NCI-H510A treated with DMSO at 0.1 percent for 48 hours (cell line): ENCODE data around the gene CRIP2.
A peak's percentile ranks its signal among the peaks of the same experiment; 100 is the strongest.

Experiments used
- DNase-seq: peaks from one replicate; lab custom pipeline; 2025; lab: John Stamatoyannopoulos, UW

The CRIP2 gene

GRCh38 chr14:105474483-105475268 is at the start of gene CRIP2:
CRIP2 (plus strand) TSS chr14:105474821; CDS start chr14:105474863, 42 bp downstream.
- peak; percentile 22 for DNase-seq

GRCh38 chr14:105424861-105425260 is 49.8 kb upstream of the CRIP2 start:
- no peak for DNase-seq

GRCh38 chr14:105425823-105426247 is 48.8 kb upstream of the CRIP2 start:
- DNase-seq: no peak

DNA sequence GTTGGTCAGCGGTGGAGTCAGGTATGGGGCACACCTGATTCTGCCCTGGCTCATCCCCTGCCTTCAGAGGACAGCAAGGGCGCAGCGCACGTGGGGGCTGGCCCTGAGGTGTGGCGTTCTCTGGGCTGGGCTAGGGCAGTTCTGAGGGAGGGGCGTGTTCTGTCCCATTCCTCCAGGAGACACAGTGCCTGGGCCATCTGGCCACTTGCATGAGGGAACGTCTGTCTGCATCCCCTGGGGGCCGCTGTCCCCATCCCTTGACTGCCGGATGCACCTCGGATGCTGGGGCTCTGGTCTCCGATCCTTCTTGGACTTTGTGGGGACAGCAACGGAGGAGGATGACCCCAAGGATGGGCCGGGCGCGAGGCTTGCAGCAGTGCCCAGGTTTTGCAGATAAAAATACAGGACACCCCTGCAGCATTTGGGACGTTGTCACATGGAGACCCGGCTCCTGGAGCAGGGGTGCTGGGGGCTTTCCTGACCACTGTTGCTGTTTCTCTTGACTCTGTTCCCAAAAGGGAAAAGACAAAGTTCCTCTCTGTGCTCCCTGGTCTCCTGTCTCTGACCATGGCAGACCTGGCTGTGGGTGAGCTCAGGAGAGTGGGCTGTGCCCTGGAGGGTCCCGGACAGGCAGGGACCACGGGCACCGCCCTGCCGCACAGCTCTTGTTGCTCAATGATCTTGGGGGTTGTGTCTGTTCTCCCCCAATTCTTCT is 48.0 kb upstream of the CRIP2 start:
- no peak for DNase-seq

DNA sequence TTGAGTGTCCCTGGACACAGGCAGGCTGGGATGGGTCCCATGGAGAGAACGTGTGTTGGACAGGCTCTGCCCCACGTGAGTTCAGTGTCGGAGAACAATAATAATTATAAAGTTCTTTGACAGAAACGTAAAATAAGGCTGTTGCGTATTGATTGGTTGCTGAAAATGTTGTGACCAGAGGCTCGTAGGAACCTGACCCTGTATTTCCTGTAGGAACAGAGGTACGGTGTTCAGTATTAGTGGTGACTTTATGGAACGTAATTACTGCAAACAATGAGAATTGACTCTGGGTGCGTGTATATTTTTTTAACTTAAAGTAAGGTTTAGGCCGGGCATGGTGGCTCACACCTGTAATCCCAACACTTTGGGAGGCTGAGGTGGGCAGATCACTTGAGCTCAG is 47.2 kb upstream of the CRIP2 start:
- DNase-seq: no peak

GRCh38 chr14:105427936-105428485 is 46.6 kb upstream of the CRIP2 start:
- no peak for DNase-seq

- DNase-seq: no peak
These were observed 44.6 kb upstream of the CRIP2 start for GRCh38 chr14:105430042-105430441.

DNA sequence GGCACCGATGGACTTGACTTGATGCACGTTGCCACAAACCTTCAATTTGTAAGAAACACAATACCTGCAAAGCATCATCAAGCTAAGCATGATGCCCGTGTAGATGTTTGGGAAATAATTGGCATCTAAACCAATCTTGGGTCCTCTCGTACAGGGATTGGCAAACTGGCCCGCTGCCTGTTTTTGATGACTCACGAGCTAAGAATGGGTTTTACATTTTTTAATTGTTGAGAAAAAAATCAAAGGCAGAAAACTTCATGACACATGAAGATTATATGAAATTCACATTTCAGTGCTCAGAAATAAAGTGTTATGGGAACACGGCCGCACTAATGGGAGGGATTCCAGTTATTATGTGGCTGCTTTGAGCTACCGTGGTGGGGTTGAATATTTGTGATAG is 44.1 kb upstream of the CRIP2 start:
- DNase-seq: no peak

- no peak for DNase-seq
These were observed 43.4 kb upstream of the CRIP2 start for GRCh38 chr14:105431256-105431655.

GRCh38 chr14:105432657-105433056 is 42.0 kb upstream of the CRIP2 start:
- no peak for DNase-seq

GRCh38 chr14:105433161-105433605 is 41.4 kb upstream of the CRIP2 start:
- no peak for DNase-seq

DNA sequence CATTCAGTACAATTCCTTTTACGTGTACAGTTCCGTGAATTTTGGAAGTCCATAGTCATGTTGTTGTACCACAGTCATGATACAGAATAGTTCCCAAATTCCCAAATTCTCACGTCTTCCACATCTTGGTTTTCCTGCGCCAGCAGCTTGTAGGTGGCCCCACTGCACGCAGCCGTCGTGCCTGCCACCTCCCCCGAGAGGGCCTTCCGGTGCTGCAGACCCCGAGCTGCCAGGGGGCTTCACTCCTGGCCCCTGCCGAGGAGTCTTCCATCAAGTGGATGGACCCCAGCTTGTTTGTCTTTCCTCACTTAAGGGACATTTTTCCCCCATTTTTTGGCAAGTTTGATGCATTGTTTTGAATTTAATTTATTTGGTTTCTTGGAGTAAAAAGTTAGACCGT is 38.2 kb upstream of the CRIP2 start:
- DNase-seq: no peak

DNA sequence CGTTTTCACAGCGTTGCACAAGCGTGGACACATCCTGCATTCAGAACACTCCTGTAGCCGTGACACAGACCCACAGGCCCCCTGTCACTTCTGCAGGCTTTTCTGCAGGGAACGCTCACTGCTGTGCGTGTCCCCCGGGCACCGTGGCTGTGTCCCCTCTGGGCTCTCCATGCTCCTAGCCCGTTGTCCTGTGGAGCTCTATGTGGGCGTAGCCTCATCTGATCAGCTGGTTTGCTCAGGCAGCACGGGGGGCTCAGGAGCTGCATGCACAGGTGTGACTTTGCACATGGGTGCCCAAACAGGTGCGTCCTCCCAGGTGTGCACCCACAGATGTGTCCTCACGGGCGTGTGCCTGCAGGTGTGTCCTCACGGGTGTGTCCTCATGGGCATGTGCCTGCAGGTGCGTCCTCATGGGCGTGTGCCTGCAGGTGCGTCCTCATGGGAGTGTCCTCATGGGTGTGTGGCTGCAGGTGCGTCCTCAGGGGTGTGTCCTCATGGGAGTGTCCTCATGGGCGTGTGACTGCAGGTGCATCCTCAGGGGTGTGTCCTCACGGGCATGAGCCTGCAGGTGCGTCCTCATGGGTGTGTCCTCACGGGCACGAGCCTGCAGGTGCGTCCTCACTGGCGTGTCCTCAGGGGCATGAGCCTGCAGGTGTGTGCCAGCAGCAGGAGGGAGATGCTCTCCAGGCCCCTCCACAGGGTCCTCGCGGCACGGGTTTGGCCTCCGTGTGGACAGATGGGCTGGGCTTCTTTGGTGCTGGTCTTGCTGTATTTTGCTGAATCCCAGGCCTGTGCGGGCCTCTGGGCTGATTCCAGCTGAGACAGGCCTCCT is 37.5 kb upstream of the CRIP2 start:
- peak; percentile 74 for DNase-seq

GRCh38 chr14:105437723-105438500 is 36.7 kb upstream of the CRIP2 start:
- DNase-seq: no peak

- DNase-seq: no peak
These were observed 35.4 kb upstream of the CRIP2 start for GRCh38 chr14:105439179-105439578.

- no peak for DNase-seq
These were observed 34.7 kb upstream of the CRIP2 start for GRCh38 chr14:105439710-105440553.

GRCh38 chr14:105440554-105440900 is 34.1 kb upstream of the CRIP2 start:
- no peak for DNase-seq

DNA sequence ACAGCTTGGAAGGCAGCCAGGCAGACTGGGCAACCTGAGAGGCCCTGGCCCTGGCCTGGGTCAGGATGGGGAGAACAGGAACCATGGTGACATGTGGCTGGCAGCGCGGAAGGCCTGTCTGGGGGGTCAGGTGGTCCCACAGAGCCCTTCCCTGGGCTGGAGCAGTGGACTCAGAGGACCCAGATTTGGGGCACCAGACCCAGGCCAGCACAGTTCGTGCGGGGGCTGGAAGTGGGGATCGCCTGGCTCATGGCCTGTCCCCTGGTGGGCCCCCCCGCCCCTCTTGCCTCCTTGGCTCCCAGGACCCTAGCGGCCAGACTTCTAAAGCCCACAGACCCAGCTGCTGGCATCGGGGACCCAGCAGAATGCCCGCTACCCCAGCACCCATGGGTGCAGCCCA is 33.6 kb upstream of the CRIP2 start:
- DNase-seq: no peak

DNA sequence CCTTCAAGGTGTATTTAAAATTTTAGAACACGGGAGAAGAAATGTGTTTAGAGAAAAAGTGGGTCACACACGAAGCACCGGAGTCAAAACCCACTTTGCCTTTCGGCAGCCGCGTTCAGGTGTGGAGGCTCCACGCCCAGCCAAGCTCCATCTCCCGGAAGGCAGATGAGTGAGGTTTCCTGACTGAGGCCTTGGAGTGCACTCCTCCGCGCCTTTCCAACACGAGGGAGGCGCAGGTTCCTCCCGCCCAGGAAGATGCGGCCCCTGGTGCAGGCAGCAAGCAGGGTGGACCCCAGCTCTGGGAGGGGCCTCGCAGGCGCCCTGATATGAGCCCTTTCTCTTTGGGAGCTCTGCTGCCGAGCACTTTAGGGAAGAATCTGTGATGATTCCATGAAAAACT is 32.5 kb upstream of the CRIP2 start:
- DNase-seq: no peak

GRCh38 chr14:105442834-105443233 is 31.8 kb upstream of the CRIP2 start:
- no peak for DNase-seq

DNA sequence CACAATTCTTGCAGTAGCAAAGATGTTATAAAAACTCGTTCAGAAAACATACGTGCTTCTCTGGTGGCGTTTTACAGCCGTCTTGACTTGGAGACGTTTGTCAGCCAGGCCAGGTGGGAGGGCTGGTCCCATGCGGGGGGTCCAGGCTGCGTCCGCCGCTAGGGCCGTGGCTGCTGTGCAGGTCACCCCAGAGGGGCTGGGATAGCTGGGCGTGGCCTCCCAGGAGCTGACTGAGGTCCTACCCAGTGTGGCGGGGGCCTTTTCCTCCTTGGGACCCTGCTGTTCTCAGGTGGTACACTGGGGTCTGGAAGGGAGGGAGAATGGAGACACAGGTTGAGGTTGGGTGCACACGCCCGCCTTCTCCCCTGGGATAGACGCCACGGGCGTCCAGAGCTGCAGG is 29.8 kb upstream of the CRIP2 start:
- DNase-seq: no peak
